Parathyroid adenoma (tissue), 2 donors: ENCODE results near the gene TRIM52.
A peak's percentile ranks its signal among the peaks of the same experiment; 100 is the strongest.
"Not testable (repeated sequence)": the region's sequence is repeated elsewhere in the genome, so short reads cannot be mapped to it uniquely, and the experiment has no call there.

ENCODE experiments used
- H2AFZ ChIP-seq: fragments of 300-600 bp; sonication (generic); one replicate; pipeline ENCODE4 v1.7.0; 2017; ENCODE audit warnings: antibody characterized with exemption, mild to moderate bottlenecking
- H3K27ac ChIP-seq: fragments of 300-600 bp; sonication (generic); one replicate; pipeline ENCODE4 v1.7.0; 2017
- H3K27me3 ChIP-seq: fragments of 300-600 bp; sonication (generic); one replicate; pipeline ENCODE4 v1.7.0; 2017; ENCODE audit warnings: low read length; ENCODE audit not compliant: control insufficient read depth, insufficient read depth
- H3K36me3 ChIP-seq: fragments of 300-600 bp; sonication (generic); one replicate; pipeline ENCODE4 v1.7.0; 2017; ENCODE audit warnings: low read length; ENCODE audit not compliant: control insufficient read depth, insufficient read depth
- H3K4me1 ChIP-seq: fragments of 300-600 bp; sonication (generic); one replicate; pipeline ENCODE4 v1.7.0; 2017; ENCODE audit warnings: control low read depth
- H3K4me2 ChIP-seq: fragments of 300-600 bp; sonication (generic); one replicate; pipeline ENCODE4 v1.7.0; 2017; ENCODE audit warnings: low read length
- H3K4me3 ChIP-seq: fragments of 300-600 bp; sonication (generic); one replicate; pipeline ENCODE4 v1.7.0; 2017; ENCODE audit warnings: low read depth, low read length
- H3K79me2 ChIP-seq: fragments of 300-600 bp; sonication (generic); one replicate; pipeline ENCODE4 v1.7.0; 2017; ENCODE audit warnings: control low read depth
- H3K9ac ChIP-seq: fragments of 300-600 bp; sonication (generic); one replicate; pipeline ENCODE4 v1.7.0; 2017; ENCODE audit warnings: mild to moderate bottlenecking
- H3K9me3 ChIP-seq: fragments of 300-600 bp; sonication (generic); one replicate; pipeline ENCODE4 v1.7.0; 2017; ENCODE audit warnings: low read length; ENCODE audit not compliant: control insufficient read depth
- CTCF ChIP-seq: fragments of 300-600 bp; sonication (generic); IDR thresholded peaks from one replicate; pipeline ENCODE4 v1.7.0; 2017; ENCODE audit warnings: antibody characterized with exemption, mild to moderate bottlenecking
- donor health status: primary hyperparathyroidism.

The TRIM52 gene

DNA sequence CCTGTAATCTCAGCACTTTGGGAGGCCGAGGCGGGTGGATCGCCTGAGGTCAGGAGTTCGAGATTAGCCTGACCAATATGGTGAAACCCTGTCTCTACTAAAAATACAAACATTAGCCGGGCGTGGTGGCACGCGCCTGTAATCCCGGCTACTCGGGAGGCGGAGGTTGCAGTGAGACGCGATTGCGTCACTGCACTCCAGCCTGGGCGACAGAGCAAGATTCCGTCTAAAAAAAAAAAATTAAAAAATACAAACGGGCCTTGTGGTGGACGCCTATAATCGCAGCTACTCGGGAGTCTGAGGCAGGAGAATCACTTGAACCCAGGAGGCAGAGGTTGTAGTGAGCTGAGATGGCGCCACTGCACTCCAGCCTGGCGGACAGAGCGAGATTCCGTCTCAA is 51.9 kb downstream of the TRIM52 start:
- not testable (repeated sequence) for H3K27me3 ChIP-seq, H2AFZ ChIP-seq, H3K9me3 ChIP-seq, H3K79me2 ChIP-seq, H3K4me1 ChIP-seq, H3K27ac ChIP-seq, H3K9ac ChIP-seq, H3K36me3 ChIP-seq, H3K4me3 ChIP-seq, H3K4me2 ChIP-seq

GRCh38 chr5:181207960-181208253 is 53.0 kb downstream of the TRIM52 start:
- no peaks in the 10 kb centered on the region for H3K27me3 ChIP-seq
- peaks cover 9% of the 10 kb centered on the region for H3K4me1 ChIP-seq
- H3K4me3 ChIP-seq: no peak overlapping the region
- H3K36me3 ChIP-seq: no peaks in the 10 kb centered on the region
- H3K27ac ChIP-seq: no peak overlapping the region
- no peak overlapping the region for H3K4me2 ChIP-seq
- H2AFZ ChIP-seq: no peak overlapping the region
- no peak overlapping the region for H3K9ac ChIP-seq
- H3K9me3 ChIP-seq: no peaks in the 10 kb centered on the region
- no peaks in the 10 kb centered on the region for H3K79me2 ChIP-seq
- TF ChIP-seq CTCF: no peak

- Histone ChIP-seq H3K4me1 (peaks cover 9% of the 10 kb centered on the region), H3K4me3 (peak overlapping the region; percentile 43), H3K9ac (no peak overlapping the region), H2AFZ (peak overlapping the region; percentile 36), H3K36me3 (no peaks in the 10 kb centered on the region), H3K4me2 (peak overlapping the region; percentile 18), H3K27ac (peak overlapping the region; percentile 79), H3K79me2 (no peaks in the 10 kb centered on the region), H3K27me3 (no peaks in the 10 kb centered on the region), H3K9me3 (no peaks in the 10 kb centered on the region)
- TF ChIP-seq CTCF: no peak
These were observed 53.6 kb downstream of the TRIM52 start for GRCh38 chr5:181207214-181207959.

GRCh38 chr5:181205761-181206649 is 54.9 kb downstream of the TRIM52 start:
- Histone ChIP-seq H3K4me3 (peak overlapping the region; percentile 52), H2AFZ (peak overlapping the region; percentile 90), H3K79me2 (no peaks in the 10 kb centered on the region), H3K4me1 (peaks cover 9% of the 10 kb centered on the region), H3K9me3 (no peaks in the 10 kb centered on the region), H3K27ac (peak overlapping the region; percentile 79), H3K9ac (no peak overlapping the region), H3K27me3 (no peaks in the 10 kb centered on the region), H3K4me2 (peak overlapping the region; percentile 73), H3K36me3 (no peaks in the 10 kb centered on the region)
- TF ChIP-seq CTCF: no peak
